NCI-H1694 (cell line): ENCODE results near the gene FAM20C.
"Not testable (repeated sequence)": the region's sequence is repeated elsewhere in the genome, so short reads cannot be mapped to it uniquely, and the experiment has no call there.

Source experiments
- DNase-seq: peaks from one replicate; lab custom pipeline; 2025; lab: John Stamatoyannopoulos, UW

FAM20C gene

DNA sequence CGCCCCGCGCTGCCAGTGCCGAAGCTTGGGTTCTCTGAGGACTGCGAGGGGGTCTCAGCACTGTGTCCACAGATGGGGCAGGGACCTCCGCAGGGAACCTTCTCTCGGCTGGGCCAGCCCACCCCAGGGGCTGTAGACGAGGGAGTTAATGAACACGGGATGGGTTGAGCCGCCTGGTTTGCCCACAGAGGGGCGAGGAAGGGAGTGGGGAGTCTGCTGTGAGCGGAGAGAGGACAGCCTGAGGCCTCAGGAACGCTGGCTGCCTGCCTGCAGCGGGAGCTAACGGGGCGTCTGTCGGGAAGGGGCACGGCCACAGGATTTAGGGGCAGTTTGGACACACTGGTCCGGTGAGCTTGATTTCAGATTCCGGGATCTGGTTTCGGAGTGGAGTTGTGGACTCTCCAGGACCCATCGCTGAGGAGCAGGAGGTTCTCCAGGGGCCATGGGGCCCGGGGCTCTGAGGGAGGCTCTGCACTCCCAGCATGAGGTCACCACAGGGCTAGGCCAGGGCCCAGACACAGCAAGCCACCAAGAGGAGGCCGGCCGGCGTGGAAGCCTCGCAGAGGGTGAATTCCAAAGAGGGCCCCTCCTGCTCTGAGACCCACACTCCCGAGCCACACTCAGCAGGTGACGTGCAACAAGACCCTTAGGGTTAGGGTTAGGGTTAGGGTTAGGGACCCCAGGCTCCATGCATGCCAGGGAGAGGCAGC, 19.0 kb upstream of the FAM20C start:
- DNase-seq = no peak

DNA sequence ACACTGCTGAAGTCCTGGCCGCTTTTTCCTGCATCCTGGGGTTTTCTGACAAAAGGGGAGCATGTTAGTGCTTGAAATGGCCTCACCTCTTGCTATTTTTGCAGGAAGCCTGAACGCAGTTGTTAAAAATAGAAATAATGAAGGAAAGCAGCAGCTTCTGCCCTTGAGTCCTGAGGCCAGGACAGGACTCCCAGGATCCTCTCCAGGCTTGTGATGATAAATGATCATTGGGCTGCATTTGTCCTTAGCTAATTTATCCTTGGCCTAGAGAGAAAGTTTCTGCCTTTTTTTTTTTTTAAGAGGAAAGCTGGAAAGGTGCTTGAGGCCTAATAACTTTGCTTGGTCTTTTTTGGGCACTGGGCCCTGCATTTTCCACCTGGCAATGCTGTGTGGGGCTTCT, 17.7 kb upstream of the FAM20C start:
- no peak for DNase-seq

DNA sequence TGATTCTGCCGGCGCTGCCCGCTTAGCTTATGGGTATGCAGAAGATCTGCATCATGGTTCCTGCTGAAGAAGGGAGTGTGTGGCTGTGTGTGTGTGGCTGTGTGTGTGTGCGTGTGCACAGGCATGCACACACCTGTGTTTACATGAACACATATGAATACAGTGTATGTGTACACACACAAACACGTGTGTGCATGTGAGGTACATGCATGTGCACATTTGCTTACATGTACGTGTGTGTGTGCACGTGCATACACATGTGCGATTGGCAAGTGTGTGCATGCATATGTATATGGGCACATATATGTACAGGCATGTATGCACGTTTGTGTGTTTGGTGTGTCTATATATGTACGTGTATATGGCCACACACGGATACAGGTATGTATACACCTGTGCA, 16.4 kb upstream of the FAM20C start:
- no peak for DNase-seq

DNA sequence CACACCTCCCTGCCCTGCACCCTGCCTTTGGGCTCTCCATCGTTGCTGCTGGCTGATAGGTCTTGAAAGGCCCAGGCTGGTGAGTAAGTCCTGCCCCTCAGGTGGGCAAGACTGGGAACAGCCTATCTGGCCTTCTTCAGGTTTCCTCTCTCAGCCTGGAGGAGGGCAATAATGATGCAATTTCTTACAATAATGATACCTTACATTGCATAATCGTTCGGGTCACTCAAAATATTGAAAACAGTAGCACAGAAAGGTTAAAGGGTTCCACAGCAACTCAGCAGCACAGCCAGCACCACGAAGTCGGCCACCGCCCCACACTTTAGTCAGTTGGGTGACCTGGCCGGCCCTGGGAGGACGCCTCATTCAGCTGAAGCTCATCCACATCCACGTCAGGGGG, 16.0 kb upstream of the FAM20C start:
- DNase-seq = no peak

DNA sequence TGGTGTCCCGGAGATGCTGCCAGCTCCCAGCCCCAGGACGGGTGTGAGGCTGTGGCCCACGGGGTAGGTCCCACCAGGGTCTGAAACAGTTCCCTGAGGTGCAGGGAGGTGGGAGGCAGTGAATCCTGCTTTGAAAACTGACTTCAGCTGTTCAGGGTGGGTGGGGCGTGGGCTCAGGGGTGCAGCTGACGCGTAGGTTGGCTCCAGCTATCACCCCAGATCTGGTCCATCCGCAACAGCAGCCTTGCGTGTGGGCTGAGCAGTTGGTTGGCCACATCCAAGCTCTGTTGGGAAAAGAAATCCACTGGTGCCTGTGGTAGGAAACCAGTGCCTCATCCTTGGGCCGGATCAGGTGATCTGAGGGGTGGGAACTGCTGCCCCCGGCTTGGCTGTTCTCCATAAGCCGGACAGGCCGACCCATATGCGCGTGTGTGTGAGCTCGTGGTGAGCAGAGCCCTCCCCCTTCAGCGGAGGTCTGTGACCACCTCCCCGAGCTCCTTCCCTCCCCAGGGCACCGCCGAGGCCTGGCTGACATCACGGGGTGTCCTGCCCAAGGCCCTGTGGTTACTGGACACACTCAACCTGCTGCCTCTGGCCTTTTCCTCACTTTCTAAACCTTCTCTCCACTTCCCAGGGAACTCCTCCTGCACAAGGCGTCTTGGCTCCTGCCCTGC, 15.4 kb upstream of the FAM20C start:
- DNase-seq = no peak

DNA sequence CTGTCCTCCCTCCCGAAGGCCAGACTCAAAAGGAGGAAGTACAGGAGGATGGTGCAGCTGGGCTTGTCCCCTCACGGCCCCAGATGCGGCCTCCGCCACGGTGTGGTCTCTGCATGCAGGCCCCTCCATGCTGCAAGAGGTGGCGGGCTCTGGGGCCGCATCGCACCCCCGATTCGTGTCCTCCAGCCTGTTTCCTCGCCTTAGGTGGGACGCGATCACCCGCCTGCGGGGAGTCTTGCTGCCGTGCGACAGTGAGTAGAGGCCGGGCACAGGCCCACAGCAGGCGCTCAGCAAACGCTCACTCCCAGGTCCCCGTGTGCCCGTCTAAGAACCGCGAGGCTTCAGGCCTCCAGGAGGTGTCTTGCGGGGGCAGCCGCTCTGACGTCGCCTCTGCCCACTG, 13.9 kb upstream of the FAM20C start:
- DNase-seq = no peak

DNA sequence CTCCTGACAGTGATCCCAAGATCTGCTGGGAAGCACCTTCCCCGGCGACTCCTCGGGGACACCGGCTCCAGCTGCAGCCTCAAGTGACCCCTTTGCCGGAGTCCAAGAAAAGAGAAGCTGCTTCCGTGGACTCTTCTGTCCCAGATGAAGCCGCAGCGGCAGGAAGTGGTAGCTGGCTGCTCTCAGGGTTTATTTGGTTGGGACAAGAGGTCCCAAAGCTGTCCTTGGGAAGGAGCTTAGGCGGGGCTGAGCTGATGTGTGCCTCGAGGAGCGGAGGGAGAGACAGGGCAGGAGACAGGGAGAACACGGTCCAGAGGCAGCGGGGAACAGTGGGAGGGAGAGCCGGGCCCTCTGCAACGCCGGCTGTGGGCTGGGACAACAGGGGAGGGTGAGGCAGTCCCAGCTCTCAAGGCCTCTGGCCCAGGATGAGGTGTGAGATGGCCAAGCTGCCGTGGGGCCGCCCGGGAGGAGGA, 13.1 kb upstream of the FAM20C start:
- no peak for DNase-seq

DNA sequence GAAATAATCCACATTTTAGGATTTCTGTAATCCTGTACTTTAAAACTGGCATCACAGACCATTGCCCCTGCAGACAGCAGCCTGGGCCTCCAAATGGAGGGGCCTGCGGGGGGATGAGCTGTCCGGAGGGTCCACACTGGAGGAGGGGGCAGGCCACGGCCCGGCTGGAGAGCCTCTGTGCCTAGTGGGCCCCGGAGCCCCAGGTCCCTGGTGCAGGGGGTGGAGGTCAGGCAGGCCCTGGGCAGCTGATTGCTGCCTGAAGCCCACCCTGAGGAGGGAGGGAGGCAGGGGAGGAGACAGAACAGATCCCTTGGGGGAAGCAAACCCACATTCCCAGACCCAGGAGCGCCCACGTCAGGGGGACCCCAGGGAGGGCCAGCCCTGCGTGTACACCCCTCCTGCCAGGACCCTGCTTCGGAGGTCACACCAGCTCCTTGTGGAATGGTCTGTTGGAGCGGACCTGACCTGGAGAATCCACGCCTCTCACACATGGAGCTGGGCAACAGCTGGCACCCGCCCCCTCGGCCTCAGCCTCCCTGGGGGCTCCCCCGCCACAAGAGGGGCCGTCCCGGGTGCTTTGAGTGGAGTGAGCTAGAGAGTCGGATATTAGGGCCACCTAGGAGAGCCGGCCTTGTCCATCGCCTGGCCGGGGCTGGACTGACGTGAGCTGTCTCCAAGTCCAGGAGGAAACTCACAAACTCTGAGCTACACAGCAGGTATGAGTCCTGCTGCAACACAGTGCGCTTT, 12.2 kb upstream of the FAM20C start:
- DNase-seq = no peak

DNA sequence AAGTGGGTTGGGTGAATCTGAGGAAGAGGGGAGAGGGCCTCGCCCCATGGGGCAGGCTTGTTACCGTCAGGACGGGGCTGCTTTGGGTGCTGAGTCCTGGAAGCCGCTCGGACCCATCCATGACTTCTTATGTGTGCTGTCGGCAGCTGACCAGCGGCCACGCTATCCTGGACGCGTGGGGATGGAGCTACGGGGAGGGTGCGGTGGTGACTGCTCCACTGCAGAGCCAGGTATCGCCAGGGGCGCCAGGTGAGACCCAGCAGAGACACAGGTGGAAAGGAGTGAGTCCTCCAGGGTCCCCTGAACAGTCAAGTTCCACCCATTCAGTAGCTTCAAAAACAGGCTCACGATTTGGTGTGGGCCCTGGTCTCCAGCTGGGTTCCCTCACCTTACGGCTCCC, 10.6 kb upstream of the FAM20C start:
- DNase-seq = no peak

DNA sequence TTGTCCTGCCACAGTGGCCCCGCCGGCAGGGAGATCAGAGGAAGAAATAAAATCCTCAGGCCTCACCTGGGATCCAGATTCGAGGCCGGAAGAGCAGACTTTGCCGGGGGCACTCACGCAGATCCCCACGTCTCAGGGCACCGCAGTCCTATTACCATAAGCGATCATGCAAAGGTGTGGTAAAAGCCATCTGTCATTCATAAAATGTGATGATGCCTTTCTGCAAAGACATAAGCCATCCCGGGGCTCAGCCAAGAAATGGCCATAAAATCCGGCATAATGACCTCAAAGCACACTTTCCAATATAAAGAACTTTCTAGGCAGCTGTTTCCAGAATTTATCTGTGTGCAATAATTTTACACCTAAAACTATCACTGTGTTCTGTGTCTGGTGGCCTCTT, 9.9 kb upstream of the FAM20C start:
- not testable (repeated sequence) for DNase-seq

DNA sequence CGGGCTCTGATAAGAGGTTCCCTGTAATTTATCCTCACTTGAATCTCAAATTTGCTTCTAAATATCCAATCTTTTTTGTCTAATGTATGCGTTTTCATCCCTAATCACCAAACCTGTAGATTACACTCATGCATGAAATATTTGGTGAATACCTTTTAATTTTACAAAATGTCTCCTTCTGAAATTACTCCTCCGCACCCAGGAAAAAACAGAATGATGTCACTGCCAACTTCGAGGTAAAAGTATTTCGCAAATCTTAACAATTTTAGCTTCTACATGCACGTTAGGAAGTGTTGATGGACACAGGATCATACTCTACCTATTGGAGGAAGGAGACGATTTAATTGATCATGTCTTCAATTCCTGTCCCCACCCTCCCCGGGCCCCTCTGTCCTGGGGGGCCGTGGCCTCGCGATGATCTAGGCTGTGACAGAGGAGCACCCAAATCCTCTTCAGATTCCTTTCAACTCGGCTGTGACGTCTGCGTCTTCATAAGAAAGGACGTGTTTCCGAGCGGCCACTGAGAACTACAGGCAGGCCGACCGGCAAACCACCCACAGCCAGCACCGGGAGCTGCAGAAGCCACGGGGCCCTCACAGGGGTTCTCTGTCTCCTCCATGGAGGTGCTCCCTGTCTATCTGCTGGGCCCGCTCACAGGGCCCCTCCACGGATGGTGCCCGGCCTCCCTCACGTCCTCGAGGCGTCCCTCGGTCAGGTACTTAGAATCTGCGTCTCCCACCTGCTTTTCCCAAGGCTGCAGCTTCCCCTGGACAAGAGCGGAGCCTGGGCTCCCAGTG, 8.7 kb upstream of the FAM20C start:
- no peak for DNase-seq

DNA sequence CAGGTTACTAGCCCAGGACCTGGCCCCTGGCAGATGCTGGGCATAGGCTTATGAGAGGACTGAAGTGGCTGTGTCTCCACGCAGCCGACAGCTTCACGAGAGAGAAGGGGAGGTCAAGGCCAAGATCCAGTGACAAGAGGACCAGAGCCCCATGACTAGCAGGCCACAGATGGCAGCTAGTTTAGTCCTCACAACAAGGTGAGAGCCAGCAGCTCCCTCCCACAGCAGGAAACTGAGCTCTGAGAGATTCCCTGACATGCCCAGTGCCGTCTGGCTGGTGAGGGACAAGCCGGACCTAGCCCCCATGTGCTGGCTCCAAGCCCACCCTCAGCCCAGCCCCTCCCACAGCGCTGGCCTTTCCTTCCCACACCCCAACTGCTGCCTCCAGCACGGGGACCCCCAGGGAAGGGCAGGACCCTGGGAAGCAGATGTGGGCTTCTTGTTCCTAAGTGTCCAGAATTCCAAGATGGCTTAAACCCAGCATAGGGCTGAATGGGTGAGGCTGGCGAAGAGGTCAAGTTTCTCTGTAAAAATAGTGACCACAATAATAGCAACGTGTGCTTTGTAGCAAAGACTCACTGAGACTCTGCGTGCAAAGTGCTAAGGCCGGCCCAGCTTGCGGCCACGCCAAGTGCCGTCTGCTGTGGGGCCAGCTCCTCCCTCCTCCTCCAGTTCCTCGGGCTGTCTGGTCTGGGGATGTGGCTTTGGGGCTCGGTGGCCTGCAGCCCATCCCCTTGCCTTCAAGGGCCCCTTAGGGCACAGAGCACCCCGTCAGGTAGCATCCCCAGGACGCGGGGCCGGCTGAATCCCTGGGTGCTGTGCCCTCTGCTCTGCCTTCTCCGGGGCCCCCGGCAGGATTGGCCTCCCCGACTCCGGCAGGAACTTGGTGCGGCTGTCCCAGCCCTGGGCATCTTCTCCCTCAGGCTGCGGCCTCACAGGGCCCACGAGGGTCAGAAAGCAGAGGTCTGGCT, 7.8 kb upstream of the FAM20C start:
- DNase-seq = no peak

DNA sequence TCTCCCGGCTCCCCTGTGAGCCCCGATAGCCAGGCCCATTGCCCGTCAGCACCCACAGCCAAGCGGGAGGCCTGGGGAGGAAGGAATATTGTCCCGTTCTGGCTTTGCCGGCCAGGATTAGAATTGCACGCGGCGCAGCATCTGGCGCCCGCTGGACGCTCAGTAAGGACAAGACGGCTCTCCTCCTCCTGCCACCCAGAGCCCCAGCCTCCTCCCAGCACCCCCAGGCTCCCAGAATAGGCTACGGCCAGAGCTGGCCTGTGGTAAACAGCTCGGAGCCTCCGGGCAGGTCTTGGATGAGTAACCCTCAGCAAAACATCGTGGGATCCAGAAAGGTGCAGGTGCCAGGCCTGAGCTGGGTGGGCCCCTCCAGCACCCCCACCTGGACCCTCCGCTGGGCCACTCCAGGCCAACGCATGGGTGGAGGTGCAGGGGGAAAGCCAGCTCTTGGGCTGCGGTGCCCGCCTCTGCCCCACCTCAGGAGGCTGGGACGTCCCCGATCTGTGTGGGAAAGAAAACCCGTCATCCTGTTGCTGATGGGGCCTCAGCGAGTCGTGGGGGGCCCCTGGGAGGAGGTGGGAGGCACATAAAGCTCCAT, 5.8 kb upstream of the FAM20C start:
- no peak for DNase-seq

DNA sequence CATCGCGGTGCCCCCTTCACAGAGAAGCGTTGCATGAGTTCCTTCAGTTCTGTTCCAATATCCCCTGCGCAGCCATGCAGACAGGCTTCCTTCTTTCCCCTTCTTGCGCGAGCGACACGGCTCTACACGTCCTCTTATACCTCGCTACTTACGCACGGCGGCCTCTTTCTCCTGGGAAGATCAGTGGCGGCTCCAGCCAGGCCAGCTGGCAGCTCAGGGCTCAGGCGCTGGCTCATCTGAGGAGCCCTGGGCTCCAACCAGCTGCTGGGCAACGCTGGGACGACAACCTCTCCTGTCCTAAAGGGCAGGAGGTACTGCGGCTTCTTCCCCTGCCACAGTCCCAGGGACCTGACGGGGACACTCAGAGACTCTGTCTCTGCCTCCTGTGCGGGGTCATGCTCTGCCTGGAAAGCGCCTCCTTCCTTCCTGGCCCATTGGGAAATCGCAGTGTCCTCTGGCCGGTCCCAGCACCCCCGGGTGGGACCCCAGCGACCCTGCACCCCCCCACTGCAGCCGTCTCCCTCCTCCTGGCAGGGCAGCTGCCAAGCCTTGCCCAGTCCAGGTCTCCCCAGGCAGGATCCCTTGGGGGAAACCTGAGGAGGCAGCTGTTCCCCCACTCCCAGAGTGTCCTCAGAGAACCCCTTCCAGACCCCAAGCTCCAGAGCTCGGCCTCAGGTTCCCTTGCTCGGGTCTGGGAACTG, 5.0 kb upstream of the FAM20C start:
- DNase-seq = no peak

DNA sequence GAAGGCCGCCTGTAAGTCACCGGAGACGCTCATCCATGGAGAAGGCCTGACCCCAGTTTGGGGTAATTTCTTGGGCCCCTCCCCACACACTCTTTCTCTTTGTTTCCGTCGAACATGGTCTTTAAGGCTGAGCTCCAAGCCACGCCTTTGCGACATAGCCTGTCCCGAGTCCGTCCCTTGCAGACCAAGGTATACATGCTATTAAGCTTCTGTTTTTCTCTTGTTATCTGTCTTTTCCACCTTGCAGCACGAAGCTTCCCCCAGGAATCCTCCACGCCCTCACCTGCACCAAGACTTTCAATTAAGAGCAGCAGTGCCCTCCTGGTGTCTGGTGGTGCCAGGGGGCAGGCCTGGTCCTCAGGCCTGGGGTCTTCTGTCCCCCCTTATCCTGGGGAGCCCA, 4.2 kb upstream of the FAM20C start:
- DNase-seq = no peak

DNA sequence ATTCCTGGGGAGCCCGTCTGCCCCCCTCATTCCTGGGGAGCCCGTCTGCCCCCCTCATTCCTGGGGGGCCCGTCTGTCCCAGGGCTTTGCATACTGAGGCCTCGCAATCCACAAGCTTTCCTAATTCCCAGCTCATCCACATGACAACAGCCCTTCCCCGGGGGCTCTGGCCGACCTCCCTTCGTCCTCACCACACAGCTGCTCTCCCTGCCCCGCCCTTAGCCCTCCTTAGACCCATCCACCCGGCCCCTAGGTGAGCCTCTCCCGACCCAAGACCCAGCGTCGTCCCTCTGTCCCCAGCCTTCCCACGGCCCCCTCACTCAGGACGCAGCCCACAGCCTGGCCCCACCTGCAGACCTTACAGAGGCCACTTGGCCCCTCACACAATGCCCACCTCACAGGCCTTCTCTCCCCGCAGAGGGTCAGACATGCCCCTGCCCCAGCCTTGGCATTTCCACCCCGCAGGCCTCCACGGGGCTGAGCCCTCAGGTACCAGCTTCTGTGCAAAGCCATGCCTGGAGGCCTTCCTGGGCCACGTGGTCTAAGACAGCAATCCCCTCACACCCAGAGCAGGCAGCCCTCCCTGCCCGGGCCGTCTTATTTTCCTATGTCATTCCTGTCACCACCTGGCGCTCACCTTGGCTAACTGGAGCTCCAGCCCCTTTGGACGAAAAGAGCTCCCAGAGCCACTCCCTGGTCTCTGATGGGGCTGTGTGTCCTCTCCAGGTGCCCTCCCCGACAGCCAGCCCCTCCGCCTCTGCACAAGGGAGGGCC, 3.5 kb upstream of the FAM20C start:
- no peak for DNase-seq

DNA sequence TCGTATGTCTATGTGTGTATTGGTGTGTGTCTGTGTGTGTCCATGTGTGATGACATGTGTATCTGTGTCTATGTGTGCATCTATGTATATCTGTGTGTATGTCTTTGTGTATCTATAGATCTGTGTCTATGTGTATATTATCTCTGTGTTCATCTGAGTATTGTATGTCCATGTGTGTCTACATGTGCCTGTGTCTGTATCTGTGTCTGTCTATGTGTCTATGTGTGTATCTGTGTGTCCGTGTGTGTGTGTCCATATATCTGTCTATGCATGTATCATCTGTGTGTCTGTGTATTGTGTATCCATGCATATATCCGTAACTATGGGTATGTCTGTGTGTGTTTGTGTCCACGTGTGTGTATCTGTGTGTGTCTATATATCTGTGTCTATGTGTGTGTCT, 2.7 kb upstream of the FAM20C start:
- no peak for DNase-seq

DNA sequence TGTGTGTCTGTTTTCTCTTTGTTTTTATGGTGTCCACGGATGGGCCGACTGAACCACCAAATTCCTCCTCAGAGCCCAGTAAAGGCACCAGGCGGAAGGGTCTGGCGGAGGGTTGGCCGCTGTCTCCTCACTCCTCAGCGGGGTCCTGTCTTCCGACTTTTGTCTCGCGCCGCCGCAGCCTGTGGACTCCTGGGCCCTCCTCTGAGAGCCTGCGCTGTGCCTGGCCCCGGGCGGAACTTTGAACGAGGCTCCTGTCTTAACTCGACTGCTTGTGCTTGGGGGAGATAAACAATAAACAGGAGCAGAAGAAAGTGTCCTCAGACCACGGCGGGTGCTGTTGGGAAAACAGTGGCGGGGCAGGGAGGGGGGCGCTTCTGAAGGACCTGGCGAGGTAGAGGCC, 2.2 kb upstream of the FAM20C start:
- DNase-seq = no peak
